DOHH2 (cell line): ENCODE results near the gene CCDC7.

ENCODE experiments used
- CTCF ChIP-seq: fragments of 200-600 bp; sonication (generic); IDR thresholded peaks from one replicate; pipeline ENCODE4 v1.5.1; 2014; ENCODE audit warnings: antibody characterized with exemption, mild to moderate bottlenecking, low read depth, low read length; ENCODE audit not compliant: poor library complexity, severe bottlenecking
- EZH2phosphoT487 ChIP-seq: fragments of 200-600 bp; sonication (generic); IDR thresholded peaks from 2 replicates; pipeline ENCODE4 v1.6.1; 2017; ENCODE audit warnings: borderline replicate concordance, mild to moderate bottlenecking, antibody characterized with exemption, low read length, moderate library complexity, mixed read lengths

DNA sequence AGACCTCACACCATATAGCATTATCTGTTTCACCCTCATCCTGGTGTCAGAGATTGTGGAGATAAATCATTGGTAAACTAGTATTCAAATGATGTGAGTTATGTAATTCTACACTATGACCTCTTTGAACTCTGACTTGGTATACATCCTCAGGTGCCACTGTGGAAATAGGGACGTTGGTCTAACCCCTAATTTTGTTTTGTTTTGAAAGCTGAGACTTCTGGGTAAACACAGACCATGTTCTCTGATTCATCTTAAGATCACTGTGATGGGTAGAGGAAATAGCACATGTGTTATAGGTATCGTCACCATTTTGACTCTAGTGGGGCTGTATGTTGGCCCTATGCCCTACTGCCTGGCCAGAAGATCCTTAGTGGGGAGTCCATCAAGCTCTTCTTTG, 241.6 kb downstream of the CCDC7 start:
- TF ChIP-seq CTCF: no peak
- TF ChIP-seq EZH2phosphoT487: no peak
